Measurements from ENCODE around the gene ZKSCAN5.
"Not testable (repeated sequence)": the region's sequence is repeated elsewhere in the genome, so short reads cannot be mapped to it uniquely, and the experiment has no call there.

The ZKSCAN5 gene

GRCh38 chr7:99497766-99498545, 6.5 kb upstream of the ZKSCAN5 start:
- peaks cover 18 to 20% of the 10 kb centered on the region in 2 donors for H3K36me3 ChIP-seq (ENCODE audit: control insufficient read depth in 2 of 2, insufficient read depth in 2 of 2, low read length in 2 of 2)
- peaks cover 10 to 14% of the 10 kb centered on the region in 2 donors for H3K9me3 ChIP-seq (ENCODE audit: control insufficient read depth in 2 of 2, low read length in 2 of 2)
- H3K27ac ChIP-seq (ENCODE audit: low read length), result no peak overlapping the region
- H3K27me3 ChIP-seq (ENCODE audit: control insufficient read depth in 1 of 2, insufficient read depth in 2 of 2, low read length in 2 of 2), result no peaks in the 10 kb centered on the region
- H3K4me3 ChIP-seq (ENCODE audit: low read length in 2 of 2), result peak overlapping the region; percentile 99 to 100
- H3K4me1 ChIP-seq (ENCODE audit: control insufficient read depth, insufficient read depth, low read length), result peaks cover 26% of the 10 kb centered on the region
- no peak overlapping the region for H3K9ac ChIP-seq (ENCODE audit: low read length in 2 of 2)

GRCh38 chr7:99498546-99498944, 5.9 kb upstream of the ZKSCAN5 start:
- Histone ChIP-seq H3K36me3 (ENCODE audit: control insufficient read depth in 2 of 2, insufficient read depth in 2 of 2, low read length in 2 of 2) (peaks cover 13 to 16% of the 10 kb centered on the region in 2 donors), H3K9ac (ENCODE audit: low read length in 2 of 2) (peak overlapping the region in 1 of 2 donors; percentile 47), H3K4me1 (ENCODE audit: control insufficient read depth, insufficient read depth, low read length) (peaks cover 26% of the 10 kb centered on the region), H3K27me3 (ENCODE audit: control insufficient read depth in 1 of 2, insufficient read depth in 2 of 2, low read length in 2 of 2) (no peaks in the 10 kb centered on the region), H3K9me3 (ENCODE audit: control insufficient read depth in 2 of 2, low read length in 2 of 2) (peaks cover 8 to 9% of the 10 kb centered on the region in 2 donors), H3K4me3 (ENCODE audit: low read length in 2 of 2) (peak overlapping the region; percentile 99 to 100), H3K27ac (ENCODE audit: low read length) (no peak overlapping the region)

GRCh38 chr7:99499371-99499720, 5.1 kb upstream of the ZKSCAN5 start:
- H3K27me3 ChIP-seq (ENCODE audit: control insufficient read depth in 1 of 2, insufficient read depth in 2 of 2, low read length in 2 of 2), result no peaks in the 10 kb centered on the region
- peaks cover 5 to 8% of the 10 kb centered on the region in 2 donors for H3K36me3 ChIP-seq (ENCODE audit: control insufficient read depth in 2 of 2, insufficient read depth in 2 of 2, low read length in 2 of 2)
- H3K9ac ChIP-seq (ENCODE audit: low read length in 2 of 2), result peak overlapping the region; percentile 96 to 99
- H3K4me1 ChIP-seq (ENCODE audit: control insufficient read depth, insufficient read depth, low read length), result peaks cover 29% of the 10 kb centered on the region
- H3K27ac ChIP-seq (ENCODE audit: low read length), result peak overlapping the region; percentile 97
- H3K9me3 ChIP-seq (ENCODE audit: control insufficient read depth in 2 of 2, low read length in 2 of 2), result peaks cover under 1 to 1% of the 10 kb centered on the region in 2 donors
- H3K4me3 ChIP-seq (ENCODE audit: low read length in 2 of 2), result peak overlapping the region; percentile 99 to 100

- peak within 1 kb of the TSS; percentile 96 to 99 for H3K9ac ChIP-seq (ENCODE audit: low read length in 2 of 2)
- H3K4me1 ChIP-seq (ENCODE audit: control insufficient read depth, insufficient read depth, low read length), result peaks cover 29% of the 10 kb centered on the region
- no peaks in the 10 kb centered on the region for H3K27me3 ChIP-seq (ENCODE audit: control insufficient read depth in 1 of 2, insufficient read depth in 2 of 2, low read length in 2 of 2)
Observed at GRCh38 chr7:99499721-99500636, 4.5 kb upstream of the ZKSCAN5 start, which contains the start of gene ZNF394. Gene ZNF394, minus strand, starts transcription at chr7:99500281. Its CDS starts 188 bp downstream, at chr7:99500093.

GRCh38 chr7:99500637-99501009, 3.8 kb upstream of the ZKSCAN5 start:
- peaks cover 33% of the 10 kb centered on the region for H3K4me1 ChIP-seq (ENCODE audit: control insufficient read depth, insufficient read depth, low read length)
- H3K4me3 ChIP-seq (ENCODE audit: low read length in 2 of 2), result peak overlapping the region; percentile 99 to 100
- H3K9me3 ChIP-seq (ENCODE audit: control insufficient read depth in 2 of 2, low read length in 2 of 2), result no peaks in the 10 kb centered on the region
- H3K36me3 ChIP-seq (ENCODE audit: control insufficient read depth in 2 of 2, insufficient read depth in 2 of 2, low read length in 2 of 2), result peaks cover 5 to 6% of the 10 kb centered on the region in 2 donors
- H3K27ac ChIP-seq (ENCODE audit: low read length), result peak overlapping the region; percentile 97
- H3K27me3 ChIP-seq (ENCODE audit: control insufficient read depth in 1 of 2, insufficient read depth in 2 of 2, low read length in 2 of 2), result no peaks in the 10 kb centered on the region
- H3K9ac ChIP-seq (ENCODE audit: low read length in 2 of 2), result peak overlapping the region; percentile 96 to 99

More at GRCh38 chr7:99499721-99500636, 4.5 kb upstream of the ZKSCAN5 start, which contains the start of gene ZNF394:
- Histone ChIP-seq H3K27ac (ENCODE audit: low read length) (peak within 1 kb of the TSS; percentile 97), H3K36me3 (ENCODE audit: control insufficient read depth in 2 of 2, insufficient read depth in 2 of 2, low read length in 2 of 2) (peaks cover 5 to 6% of the 10 kb centered on the region in 2 donors), H3K4me3 (ENCODE audit: low read length in 2 of 2) (peak within 1 kb of the TSS; percentile 99 to 100), H3K9me3 (ENCODE audit: control insufficient read depth in 2 of 2, low read length in 2 of 2) (no peaks in the 10 kb centered on the region)

GRCh38 chr7:99501236-99501635, 3.2 kb upstream of the ZKSCAN5 start:
- H3K9ac ChIP-seq (ENCODE audit: low read length in 2 of 2); H3K27ac ChIP-seq (ENCODE audit: low read length); H3K36me3 ChIP-seq (ENCODE audit: control insufficient read depth in 2 of 2, insufficient read depth in 2 of 2, low read length in 2 of 2); H3K27me3 ChIP-seq (ENCODE audit: control insufficient read depth in 1 of 2, insufficient read depth in 2 of 2, low read length in 2 of 2); H3K9me3 ChIP-seq (ENCODE audit: control insufficient read depth in 2 of 2, low read length in 2 of 2): not testable (repeated sequence)
- H3K4me3 ChIP-seq (ENCODE audit: low read length in 2 of 2), result peak overlapping the region in 1 of 2 donors; percentile 99
- H3K4me1 ChIP-seq (ENCODE audit: control insufficient read depth, insufficient read depth, low read length), result peaks cover 39% of the 10 kb centered on the region

- Histone ChIP-seq H3K36me3 (ENCODE audit: control insufficient read depth in 2 of 2, insufficient read depth in 2 of 2, low read length in 2 of 2) (no peaks in the 10 kb centered on the region), H3K4me1 (ENCODE audit: control insufficient read depth, insufficient read depth, low read length) (peaks cover 27% of the 10 kb centered on the region), H3K9ac (ENCODE audit: low read length in 2 of 2) (peak overlapping the region; percentile 94 to 99), H3K9me3 (ENCODE audit: control insufficient read depth in 2 of 2, low read length in 2 of 2) (no peaks in the 10 kb centered on the region), H3K27ac (ENCODE audit: low read length) (peak overlapping the region; percentile 96), H3K4me3 (ENCODE audit: low read length in 2 of 2) (peak overlapping the region; percentile 92 to 97), H3K27me3 (ENCODE audit: control insufficient read depth in 1 of 2, insufficient read depth in 2 of 2, low read length in 2 of 2) (no peaks in the 10 kb centered on the region)
Observed at GRCh38 chr7:99504281-99504602, 220 bp upstream of the ZKSCAN5 start.

GRCh38 chr7:99505324-99505662, 831 bp downstream of the ZKSCAN5 start:
- peak overlapping the region; percentile 94 to 99 for H3K9ac ChIP-seq (ENCODE audit: low read length in 2 of 2)
- peak overlapping the region; percentile 92 to 97 for H3K4me3 ChIP-seq (ENCODE audit: low read length in 2 of 2)
- no peaks in the 10 kb centered on the region for H3K27me3 ChIP-seq (ENCODE audit: control insufficient read depth in 1 of 2, insufficient read depth in 2 of 2, low read length in 2 of 2)
- H3K9me3 ChIP-seq (ENCODE audit: control insufficient read depth in 2 of 2, low read length in 2 of 2), result no peaks in the 10 kb centered on the region
- H3K4me1 ChIP-seq (ENCODE audit: control insufficient read depth, insufficient read depth, low read length), result peaks cover 27% of the 10 kb centered on the region
- H3K36me3 ChIP-seq (ENCODE audit: control insufficient read depth in 2 of 2, insufficient read depth in 2 of 2, low read length in 2 of 2), result no peaks in the 10 kb centered on the region
- H3K27ac ChIP-seq (ENCODE audit: low read length), result peak overlapping the region; percentile 96

- Histone ChIP-seq H3K4me1 (ENCODE audit: control insufficient read depth, insufficient read depth, low read length) (no peaks in the 10 kb centered on the region), H3K36me3 (ENCODE audit: control insufficient read depth in 2 of 2, insufficient read depth in 2 of 2, low read length in 2 of 2) (peaks cover 23 to 25% of the 10 kb centered on the region in 2 donors), H3K27ac (ENCODE audit: low read length) (no peak overlapping the region), H3K9ac (ENCODE audit: low read length in 2 of 2) (no peak overlapping the region), H3K4me3 (ENCODE audit: low read length in 2 of 2) (no peak overlapping the region), H3K27me3 (ENCODE audit: control insufficient read depth in 1 of 2, insufficient read depth in 2 of 2, low read length in 2 of 2) (no peaks in the 10 kb centered on the region), H3K9me3 (ENCODE audit: control insufficient read depth in 2 of 2, low read length in 2 of 2) (no peaks in the 10 kb centered on the region)
Observed at GRCh38 chr7:99514050-99514449, 9.6 kb downstream of the ZKSCAN5 start.

- H3K9ac ChIP-seq (ENCODE audit: low read length in 2 of 2), result no peak overlapping the region
- no peak overlapping the region for H3K27ac ChIP-seq (ENCODE audit: low read length)
- H3K9me3 ChIP-seq (ENCODE audit: control insufficient read depth in 2 of 2, low read length in 2 of 2), result no peaks in the 10 kb centered on the region
- H3K27me3 ChIP-seq (ENCODE audit: control insufficient read depth in 1 of 2, insufficient read depth in 2 of 2, low read length in 2 of 2), result no peaks in the 10 kb centered on the region
- no peaks in the 10 kb centered on the region for H3K4me1 ChIP-seq (ENCODE audit: control insufficient read depth, insufficient read depth, low read length)
- H3K36me3 ChIP-seq (ENCODE audit: control insufficient read depth in 2 of 2, insufficient read depth in 2 of 2, low read length in 2 of 2), result peaks cover 16 to 19% of the 10 kb centered on the region in 2 donors
- H3K4me3 ChIP-seq (ENCODE audit: low read length in 2 of 2), result no peak overlapping the region
Observed at GRCh38 chr7:99521399-99521798, 16.9 kb downstream of the ZKSCAN5 start.

Data from stomach smooth muscle (tissue), 2 donors.